MCF 10A (cell line): ENCODE results near the gene PGM2. TPM values are rescaled to one million over a fixed set of nuclear protein-coding genes. Genes with fewer than 3 reads are reported as not detected.

Experiments
- BruUV-seq: library from RNA; stranded (reverse); fragments of 400-500 nt; replicated peaks from 2 replicates; lab custom pipeline; 2021; lab: Mats Ljungman, UMichigan
- CTCF ChIA-PET: fragments of 300-600 bp; sonication (Branson Sonifier 250); formaldehyde crosslinking; extraction: SDS; loops from one replicate; lab custom pipeline; 2021; ENCODE audit warnings: antibody characterized with exemption, inconsistent platforms; lab: Yijun Ruan, JAX
- POLR2A ChIA-PET: fragments of 300-600, 350-650 bp; sonication (Branson Sonifier 250); formaldehyde crosslinking; extraction: SDS; loops from one replicate; lab custom pipeline; 2020; ENCODE audit warnings: antibody characterized with exemption, inconsistent platforms; lab: Yijun Ruan, JAX
- DNase-seq: peaks from one replicate; pipeline ENCODE4 v3.0.0-alpha.2; 2018; ENCODE audit not compliant: unreplicated experiment
- H3K27ac Mint-ChIP-seq: one replicate; pipeline ENCODE4 v1.8.0; 2022; ENCODE audit warnings: mild to moderate bottlenecking, low read depth, mixed read lengths; ENCODE audit not compliant: unreplicated experiment
- H3K27me3 Mint-ChIP-seq: one replicate; pipeline ENCODE4 v1.8.0; 2022; ENCODE audit warnings: mixed read lengths; ENCODE audit not compliant: insufficient read depth, unreplicated experiment
- H3K36me3 Mint-ChIP-seq: one replicate; pipeline ENCODE4 v1.8.0; 2022; ENCODE audit warnings: mild to moderate bottlenecking, moderate library complexity, mixed read lengths; ENCODE audit not compliant: insufficient read depth, unreplicated experiment
- H3K4me1 Mint-ChIP-seq: one replicate; pipeline ENCODE4 v1.8.0; 2022; ENCODE audit warnings: mixed read lengths; ENCODE audit not compliant: insufficient read depth, unreplicated experiment
- H3K4me3 Mint-ChIP-seq: one replicate; pipeline ENCODE4 v1.8.0; 2022; ENCODE audit warnings: mild to moderate bottlenecking, moderate library complexity, mixed read lengths; ENCODE audit not compliant: unreplicated experiment
- H3K9me3 Mint-ChIP-seq: one replicate; pipeline ENCODE4 v1.8.0; 2022; ENCODE audit warnings: mixed read lengths; ENCODE audit not compliant: unreplicated experiment
- intact Hi-C: fragments of 100-400 bp; cut with micrococcal nuclease; formaldehyde crosslinking; loops from 2 replicates; pipeline ENCODE4 v1.14.1; 2022
- total RNA-seq: library from RNA; stranded (reverse); gene quantifications from 2 replicates; pipeline ENCODE4 v1.2.3, GENCODE V29; 2022
- TF ChIP-seq, protein P1 (sequence below): fragments of 200-600 bp; IDR thresholded peaks from one replicate; pipeline ENCODE4 v1.8.0; 2022; ENCODE audit warnings: antibody characterized with exemption, mild to moderate bottlenecking; ENCODE audit not compliant: unreplicated experiment

Gene PGM2
- total RNA-seq, 1 experiment from 2014 or later, result 27.9 TPM

DNA sequence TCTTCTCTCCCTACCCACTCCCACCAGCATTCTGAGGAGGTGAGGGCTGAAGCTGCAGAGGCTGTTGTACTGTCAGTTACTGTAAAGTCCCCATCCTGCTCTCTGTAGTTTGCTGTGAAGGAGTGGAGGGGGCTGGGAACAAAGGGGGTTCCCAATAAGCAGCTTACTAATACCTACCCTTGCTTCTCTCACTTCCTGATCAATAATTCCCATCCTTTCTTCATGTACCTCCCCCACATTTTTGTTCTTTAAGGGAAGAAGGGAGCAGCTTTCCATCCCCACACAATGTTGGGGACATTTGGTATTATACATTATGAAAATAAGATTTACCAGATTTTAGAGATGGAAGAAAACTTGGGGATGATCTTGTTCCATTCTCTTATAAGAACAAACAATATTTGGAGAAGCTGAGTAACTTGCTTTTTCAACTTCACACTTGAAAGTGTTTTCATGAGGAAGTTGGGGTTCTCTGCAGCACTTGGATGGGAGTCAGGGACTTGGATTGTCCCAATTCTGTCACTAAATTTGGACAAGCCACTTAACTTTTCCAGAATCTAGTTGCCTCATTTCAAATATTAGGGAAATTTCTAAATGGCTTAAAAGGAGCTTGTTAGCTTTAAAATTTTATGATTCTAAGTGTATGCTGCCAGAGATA lies 69.8 kb downstream of the PGM2 start:
- POLR2A ChIA-PET, result interaction anchor here (1.1 to 2.3 kb wide), 2 partner anchors 20 to 70 kb away, joined by 3 to 5 read pairs; partner anchors contain the start of gene PGM2
- Mint-ChIP-seq H3K9me3 (no peaks in the 10 kb centered on the region), H3K4me3 (no peak overlapping the region), H3K27ac (no peak overlapping the region), H3K36me3 (no peaks in the 10 kb centered on the region), H3K4me1 (no peaks in the 10 kb centered on the region), H3K27me3 (no peaks in the 10 kb centered on the region)
- intact Hi-C loops, result no loop called here
- CTCF ChIA-PET, result interaction anchor here (0.6 to 0.8 kb wide), 2 partner anchors 17 to 102 kb away, joined by 3 read pairs; no protein-coding TSS in a partner anchor
- no TSS peak for BruUV-seq
- TF ChIP-seq, protein P1, sequence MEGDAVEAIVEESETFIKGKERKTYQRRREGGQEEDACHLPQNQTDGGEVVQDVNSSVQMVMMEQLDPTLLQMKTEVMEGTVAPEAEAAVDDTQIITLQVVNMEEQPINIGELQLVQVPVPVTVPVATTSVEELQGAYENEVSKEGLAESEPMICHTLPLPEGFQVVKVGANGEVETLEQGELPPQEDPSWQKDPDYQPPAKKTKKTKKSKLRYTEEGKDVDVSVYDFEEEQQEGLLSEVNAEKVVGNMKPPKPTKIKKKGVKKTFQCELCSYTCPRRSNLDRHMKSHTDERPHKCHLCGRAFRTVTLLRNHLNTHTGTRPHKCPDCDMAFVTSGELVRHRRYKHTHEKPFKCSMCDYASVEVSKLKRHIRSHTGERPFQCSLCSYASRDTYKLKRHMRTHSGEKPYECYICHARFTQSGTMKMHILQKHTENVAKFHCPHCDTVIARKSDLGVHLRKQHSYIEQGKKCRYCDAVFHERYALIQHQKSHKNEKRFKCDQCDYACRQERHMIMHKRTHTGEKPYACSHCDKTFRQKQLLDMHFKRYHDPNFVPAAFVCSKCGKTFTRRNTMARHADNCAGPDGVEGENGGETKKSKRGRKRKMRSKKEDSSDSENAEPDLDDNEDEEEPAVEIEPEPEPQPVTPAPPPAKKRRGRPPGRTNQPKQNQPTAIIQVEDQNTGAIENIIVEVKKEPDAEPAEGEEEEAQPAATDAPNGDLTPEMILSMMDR, result no peak
- no peak for DNase-seq

DNA sequence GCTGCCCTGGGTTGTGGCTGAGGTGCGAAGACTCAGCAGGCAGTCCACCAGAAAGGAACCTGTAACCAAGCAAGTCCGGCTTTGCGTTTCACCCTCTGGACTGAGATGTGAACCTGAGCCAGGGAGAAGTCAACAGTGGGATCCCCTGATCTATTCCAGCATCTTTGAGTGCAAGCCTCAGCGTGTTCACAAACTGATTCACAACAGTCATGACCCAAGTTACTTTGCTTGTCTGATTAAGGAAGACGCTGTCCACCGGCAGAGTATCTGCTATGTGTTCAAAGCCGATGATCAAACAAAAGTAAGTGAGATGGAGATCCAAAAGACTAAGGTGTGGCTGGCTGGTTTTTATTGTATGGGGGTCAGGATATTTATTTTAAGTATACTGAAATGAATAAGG lies 75.7 kb downstream of the PGM2 start:
- no peaks in the 10 kb centered on the region for H3K9me3 Mint-ChIP-seq
- H3K36me3 Mint-ChIP-seq, result no peaks in the 10 kb centered on the region
- intact Hi-C loops, result no loop called here
- DNase-seq, result no peak
- H3K4me3 Mint-ChIP-seq, result no peak overlapping the region
- ChIA-PET POLR2A (interaction anchor here (0.5 kb wide), 1 partner anchor 875 kb away, joined by 3 read pairs; no protein-coding TSS in a partner anchor), CTCF (interaction anchor here (0.6 kb wide), 1 partner anchor 251 kb away, joined by 3 read pairs; no protein-coding TSS in a partner anchor)
- BruUV-seq, result no TSS peak
- no peak overlapping the region for H3K27ac Mint-ChIP-seq
- H3K27me3 Mint-ChIP-seq, result no peaks in the 10 kb centered on the region
- TF ChIP-seq, protein P1, result no peak
- H3K4me1 Mint-ChIP-seq, result no peaks in the 10 kb centered on the region

DNA sequence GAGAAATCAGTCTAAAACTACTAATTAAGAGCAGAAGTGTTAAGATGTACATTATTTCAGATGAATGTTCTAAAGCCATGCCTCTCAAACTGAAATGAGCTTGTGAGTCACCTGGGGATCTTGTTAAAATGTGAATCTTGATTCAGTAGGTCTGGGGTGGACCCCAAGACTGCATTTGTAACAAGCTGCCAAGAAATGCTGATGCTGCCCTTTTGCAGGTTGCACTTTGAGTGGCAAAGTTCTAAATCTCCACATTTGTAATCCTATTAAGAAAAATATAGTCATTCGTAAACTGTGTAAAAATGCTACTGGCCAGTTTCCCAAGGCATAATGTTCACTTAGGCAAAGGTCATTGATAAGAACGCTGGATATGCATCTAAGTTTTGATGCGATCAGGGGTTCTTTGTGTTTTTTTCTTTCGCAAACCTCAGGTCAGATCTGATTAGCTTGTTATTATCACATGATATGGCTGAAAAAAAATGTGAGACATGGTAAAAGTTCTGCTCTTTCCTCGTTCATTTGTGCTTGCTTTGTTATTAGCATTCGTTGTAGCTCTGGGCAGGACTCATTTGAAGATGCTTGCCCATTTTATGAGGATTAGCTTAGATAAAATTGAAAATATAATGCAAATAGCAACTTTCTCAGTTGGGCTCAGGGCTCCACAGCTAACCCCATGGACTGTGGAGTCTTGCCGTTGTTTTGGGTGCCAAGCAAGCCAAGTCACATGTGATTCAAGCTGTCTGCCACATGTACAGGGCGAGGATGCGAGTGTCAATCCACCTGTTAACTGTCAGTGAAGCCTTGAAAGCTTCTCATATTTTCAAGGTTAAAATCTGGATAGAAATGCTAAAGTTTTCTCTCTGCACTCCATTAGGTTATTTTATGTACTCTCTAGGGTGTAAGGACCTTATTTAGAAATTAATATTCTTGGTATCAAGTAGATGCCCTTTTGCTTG lies 76.5 kb downstream of the PGM2 start:
- no peak overlapping the region for H3K4me3 Mint-ChIP-seq
- no peaks in the 10 kb centered on the region for H3K36me3 Mint-ChIP-seq
- H3K27ac Mint-ChIP-seq, result no peak overlapping the region
- no peaks in the 10 kb centered on the region for H3K4me1 Mint-ChIP-seq
- ChIA-PET POLR2A (no interaction called here), CTCF (interaction anchor here (0.6 kb wide), 1 partner anchor 37 kb away, joined by 3 read pairs; no protein-coding TSS in a partner anchor)
- no peaks in the 10 kb centered on the region for H3K27me3 Mint-ChIP-seq
- no peak for DNase-seq
- no peaks in the 10 kb centered on the region for H3K9me3 Mint-ChIP-seq
- TF ChIP-seq, protein P1, result no peak
- BruUV-seq, result no TSS peak
- intact Hi-C loops, result no loop called here

DNA sequence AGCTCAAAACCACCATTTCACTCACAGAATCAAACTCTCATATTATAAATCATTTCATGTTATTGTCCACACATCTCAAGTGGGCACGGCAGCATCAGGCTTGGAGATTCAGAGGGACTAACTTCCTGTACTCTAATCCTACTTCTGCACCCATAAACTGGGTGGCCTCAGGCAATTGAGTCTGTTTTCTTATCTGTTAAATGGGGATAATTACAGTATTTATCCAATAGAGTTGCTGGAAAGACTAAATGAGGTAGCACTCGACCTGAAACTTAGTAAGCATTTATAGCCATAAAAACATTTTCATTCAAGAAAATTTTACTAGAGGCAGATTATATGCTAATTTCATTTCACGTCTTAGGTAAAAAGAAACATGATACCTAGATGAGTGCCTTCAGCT lies 77.4 kb downstream of the PGM2 start:
- Mint-ChIP-seq H3K27me3 (no peaks in the 10 kb centered on the region), H3K4me1 (peaks cover 6% of the 10 kb centered on the region), H3K4me3 (no peak overlapping the region), H3K36me3 (no peaks in the 10 kb centered on the region), H3K9me3 (no peaks in the 10 kb centered on the region), H3K27ac (no peak overlapping the region)
- ChIA-PET POLR2A (no interaction called here), CTCF (no interaction called here)
- intact Hi-C loops, result no loop called here
- TF ChIP-seq, protein P1, result no peak
- DNase-seq, result no peak
- no TSS peak for BruUV-seq
